Nucleus accumbens (tissue), 56 donors: ENCODE data around the gene AQP4.

Experiments
- DNase-seq, 56 donors: peaks; one replicate each; lab custom pipeline; 2025; lab: John Stamatoyannopoulos, UW

The AQP4 gene, protein sequence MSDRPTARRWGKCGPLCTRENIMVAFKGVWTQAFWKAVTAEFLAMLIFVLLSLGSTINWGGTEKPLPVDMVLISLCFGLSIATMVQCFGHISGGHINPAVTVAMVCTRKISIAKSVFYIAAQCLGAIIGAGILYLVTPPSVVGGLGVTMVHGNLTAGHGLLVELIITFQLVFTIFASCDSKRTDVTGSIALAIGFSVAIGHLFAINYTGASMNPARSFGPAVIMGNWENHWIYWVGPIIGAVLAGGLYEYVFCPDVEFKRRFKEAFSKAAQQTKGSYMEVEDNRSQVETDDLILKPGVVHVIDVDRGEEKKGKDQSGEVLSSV

DNA sequence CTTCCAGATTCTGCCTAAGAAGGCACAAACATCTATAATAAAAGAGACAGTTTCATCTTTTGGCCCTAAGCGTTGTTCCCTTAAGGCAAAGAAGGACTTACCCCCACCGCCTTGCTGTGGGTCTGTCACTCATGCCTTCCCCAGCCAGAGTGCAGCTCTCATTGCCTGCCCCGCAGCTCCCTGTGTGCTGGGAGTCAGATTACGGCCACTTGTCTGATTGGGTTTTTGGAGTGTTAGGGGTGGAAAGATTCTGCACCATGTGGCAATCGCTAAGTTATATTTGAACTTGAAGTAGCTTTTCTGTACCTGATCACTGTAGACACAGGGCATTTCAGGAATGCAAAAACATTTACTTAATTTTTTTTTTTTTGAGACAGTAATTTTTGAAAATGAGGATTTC is at the start of gene AQP4:
TSS of gene AQP4 (minus strand) at position 151 of the 400 bp plus-strand sequence. CDS start at position 133, 18 bp downstream.
- peak in 15 of 56 donors; percentile 2 to 40 (median 9) for DNase-seq

DNA sequence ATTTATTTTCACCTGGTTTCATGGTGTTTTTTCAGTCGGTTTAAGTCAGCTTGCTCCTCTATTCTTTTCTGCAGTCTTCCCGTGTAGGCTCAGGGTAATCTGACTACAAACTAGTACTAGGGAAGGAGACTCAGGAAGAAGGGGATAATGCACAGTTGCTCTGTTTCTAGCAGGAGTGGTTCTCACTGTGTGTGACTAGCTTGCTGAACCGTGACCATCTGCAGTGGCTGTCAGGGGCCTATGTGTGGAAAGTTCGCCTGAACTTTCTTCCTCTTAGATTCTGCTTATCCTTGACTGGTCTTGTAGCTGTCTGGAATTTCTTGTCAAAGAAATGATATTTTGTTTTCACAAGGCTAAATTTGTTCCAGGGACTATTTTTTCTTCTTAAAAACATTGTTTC is 46.3 kb upstream of the AQP4 start:
- no peak for DNase-seq

DNA sequence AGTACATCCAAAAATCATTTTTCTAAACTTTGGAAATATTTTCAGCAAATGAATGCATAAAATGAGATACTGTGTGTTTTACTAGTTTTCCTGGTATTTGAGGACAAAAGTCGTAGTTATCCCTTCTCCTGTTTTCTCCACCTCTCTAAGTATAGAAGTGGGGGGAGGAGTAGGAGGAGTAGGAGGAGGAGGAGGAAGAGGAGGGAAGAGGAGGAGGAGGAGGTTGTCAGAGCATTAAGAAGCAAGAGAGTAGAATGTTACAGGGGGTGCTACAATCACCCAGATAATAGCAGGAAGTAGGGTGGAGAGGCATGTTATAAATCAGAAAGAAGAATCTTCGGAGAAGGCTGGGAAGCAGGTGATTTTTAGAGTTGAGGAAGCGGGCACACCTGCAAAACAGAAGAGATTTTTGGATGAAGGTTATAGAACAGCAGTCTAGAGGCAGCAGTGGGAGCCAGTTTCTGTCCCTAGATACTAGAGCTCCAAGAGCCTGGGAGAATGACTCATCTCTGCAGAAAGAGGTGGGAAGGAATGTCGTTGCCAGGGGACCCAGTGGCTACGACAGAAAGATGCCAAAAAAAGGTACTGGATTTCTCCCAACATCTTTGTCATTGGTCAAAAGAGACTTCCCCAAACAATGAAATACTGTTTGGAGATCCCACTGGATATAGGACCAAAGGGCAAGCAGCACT is 44.2 kb upstream of the AQP4 start:
- DNase-seq = peak in 41 of 56 donors; percentile 1 to 71 (median 26)

DNA sequence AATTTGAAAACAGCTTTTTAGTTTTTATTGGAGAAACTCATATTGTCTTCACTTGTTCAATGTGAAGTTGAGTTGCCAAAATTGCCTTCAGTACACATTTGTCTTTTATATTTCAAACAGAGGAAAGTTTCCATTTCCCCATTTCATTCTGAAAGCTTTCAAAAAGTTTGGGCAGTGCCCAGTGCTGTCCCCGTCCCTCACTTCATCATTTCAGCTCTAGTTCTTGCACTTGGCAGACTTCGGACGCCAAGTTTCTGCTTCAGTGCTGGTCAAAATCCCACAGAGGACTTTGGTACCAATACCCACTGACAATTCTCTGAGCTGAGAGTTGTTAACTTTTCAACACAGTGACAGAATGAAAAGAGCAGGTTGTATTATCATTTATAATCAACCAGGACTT is 43.4 kb upstream of the AQP4 start:
- DNase-seq = peak in 29 of 56 donors; percentile 3 to 71 (median 17)

DNA sequence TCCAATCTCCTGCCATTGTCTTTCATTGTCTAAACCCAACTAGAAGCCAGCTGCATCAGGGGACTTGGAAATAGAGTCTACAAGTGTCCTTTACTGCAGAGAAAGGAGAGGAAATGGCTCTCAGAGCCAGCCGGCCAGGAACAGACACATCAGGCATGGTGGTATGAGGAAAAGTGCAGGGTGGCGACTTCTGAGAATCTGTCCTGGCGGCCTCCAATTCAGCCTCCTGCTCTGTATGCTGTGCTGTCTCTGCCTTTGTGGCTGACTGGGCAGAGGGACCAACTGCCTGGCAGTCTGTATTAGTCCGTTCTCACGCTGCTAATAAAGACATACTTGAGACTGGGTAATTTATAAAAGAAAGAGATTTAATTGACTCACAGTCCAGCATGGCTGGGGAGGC is 36.8 kb upstream of the AQP4 start:
- DNase-seq = peak in 46 of 56 donors; percentile 4 to 87 (median 38)

DNA sequence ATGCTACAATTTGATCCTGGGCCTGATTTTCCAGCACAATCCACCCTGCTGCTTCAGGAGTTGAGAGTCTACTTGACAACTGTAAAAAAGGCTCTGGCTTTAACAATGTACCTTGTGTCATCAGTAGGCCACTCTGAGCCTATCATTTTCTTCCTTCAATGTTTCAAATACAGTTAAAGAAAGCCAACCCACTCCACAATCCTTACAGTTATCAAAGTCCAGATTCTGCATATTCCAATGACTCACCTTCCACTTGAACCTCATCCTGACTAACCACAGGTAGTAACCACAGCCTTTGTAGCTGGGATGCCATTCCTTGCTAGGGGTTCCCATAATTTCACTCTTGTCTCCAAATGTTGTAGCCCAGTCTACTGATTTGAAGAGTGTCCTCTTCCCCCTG is 35.5 kb upstream of the AQP4 start:
- no peak for DNase-seq

DNA sequence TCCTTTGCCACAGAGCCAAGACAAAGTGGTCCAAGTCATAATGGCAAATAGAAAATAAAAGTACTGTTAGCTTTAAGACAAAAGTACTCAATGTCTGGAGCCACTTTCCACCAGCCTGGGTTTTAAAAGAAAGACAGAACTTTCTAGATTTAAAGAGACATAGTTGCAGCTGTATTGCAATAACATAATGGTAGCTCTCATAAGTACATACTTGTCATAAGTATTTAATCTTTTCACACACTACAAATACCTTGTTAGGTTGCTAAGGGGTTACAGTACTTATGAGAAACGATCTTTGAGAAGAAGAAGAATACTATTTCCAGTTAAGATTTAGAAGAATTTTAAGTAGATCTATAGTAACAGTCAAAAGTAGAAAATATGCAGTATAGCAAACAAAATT is 28.9 kb upstream of the AQP4 start:
- DNase-seq = no peak

DNA sequence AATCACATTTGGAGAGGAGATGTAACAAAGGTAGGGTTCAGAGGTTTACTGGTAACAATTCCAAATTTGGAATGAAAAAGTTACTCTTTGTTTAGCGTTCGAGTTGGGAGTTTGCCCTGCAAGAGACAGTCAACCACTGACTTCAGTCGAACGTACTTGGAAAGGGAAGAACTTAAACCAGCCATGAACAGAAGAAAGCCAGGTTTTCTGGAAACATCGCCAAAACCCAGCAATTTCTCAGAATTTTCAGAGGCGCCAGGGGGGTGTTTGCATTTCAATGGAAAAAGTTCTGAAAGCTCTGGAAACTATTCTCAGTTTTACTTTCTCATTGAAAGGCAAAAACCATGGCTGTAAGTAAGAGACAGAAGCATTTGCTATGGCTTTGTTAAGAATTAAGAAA is 28.5 kb upstream of the AQP4 start:
- peak in 28 of 56 donors; percentile 2 to 69 (median 21) for DNase-seq

DNA sequence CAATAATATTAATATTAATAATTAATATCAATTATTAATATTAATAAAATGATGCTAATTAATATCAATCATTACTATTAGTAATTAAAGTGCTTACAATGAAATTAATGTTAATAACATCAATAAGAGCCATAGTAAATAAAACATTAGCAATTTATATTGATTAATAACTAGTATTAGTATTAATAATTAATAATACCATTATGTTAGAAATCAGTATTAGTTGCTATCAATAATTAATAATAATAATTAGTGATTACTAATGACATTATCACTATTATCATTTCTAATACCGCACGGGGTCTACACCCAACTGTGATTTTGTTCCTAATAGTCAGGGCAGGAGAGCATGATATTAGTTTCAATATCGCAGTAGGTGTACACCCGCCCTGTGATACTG is 22.8 kb upstream of the AQP4 start:
- DNase-seq = no peak

DNA sequence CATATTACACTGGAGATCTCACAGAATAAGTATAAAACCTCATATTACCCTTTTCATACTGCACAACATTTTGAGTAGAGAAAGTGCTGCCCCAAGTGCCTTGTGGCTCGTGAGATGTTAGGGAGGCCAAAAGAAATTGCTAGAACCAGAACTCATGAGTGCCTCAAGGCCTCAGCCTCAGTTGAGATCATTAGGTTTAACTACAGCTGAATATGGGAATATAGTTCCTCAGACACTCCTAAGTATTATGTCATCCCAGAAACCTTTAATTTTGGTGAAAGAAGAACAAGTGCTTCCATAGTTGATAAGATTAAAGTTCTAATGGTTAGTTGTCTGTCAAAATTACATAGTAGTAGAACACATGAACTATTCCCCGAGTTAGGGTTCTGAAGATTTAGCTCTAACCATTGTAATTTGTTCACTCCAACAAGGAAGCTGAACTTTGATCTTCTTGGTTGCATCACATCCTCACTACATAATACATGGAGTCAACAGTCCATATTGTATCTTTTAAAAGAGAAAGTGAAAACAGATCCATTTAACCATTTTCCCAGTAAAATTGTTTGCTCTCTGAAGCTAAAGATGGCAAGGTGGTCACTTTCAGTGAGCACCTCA is 9.6 kb upstream of the AQP4 start:
- DNase-seq = no peak

DNA sequence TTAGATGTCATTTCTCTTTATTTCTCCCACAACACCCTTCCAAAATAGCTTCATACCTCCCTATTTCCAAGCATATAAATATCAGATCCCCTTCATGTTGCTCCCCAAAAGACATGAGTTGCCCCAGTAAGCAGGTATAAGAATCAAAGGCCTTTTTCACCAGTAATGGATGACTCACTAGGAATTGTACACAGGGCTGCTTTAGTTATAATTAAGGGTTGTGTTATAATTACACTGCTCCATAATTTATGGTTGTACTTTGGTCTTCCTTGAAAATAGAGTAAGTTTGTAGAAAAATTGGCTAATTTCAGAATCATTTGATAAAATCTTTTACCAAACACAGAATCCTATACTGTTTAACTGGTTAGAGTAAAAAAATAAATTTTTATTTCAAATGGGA is 8.8 kb upstream of the AQP4 start:
- DNase-seq = no peak

DNA sequence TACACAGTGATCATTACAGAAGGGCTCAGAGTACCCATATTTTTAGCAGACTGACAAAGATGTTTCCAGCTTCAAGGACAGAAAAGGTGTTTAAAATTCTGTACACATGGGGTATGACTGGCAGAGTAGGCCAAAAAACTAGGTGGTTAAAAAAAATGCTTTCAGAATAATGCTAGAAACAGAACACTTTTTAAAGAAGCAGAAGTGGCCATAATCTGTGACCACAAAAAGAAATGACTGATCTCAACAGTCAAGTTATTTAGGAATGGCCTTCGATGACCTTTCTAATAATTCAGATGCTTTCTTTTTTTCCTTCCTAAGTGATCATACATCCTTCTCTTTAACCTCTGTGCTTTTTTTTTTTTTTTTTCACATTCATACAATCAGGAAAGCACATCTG is 4.1 kb upstream of the AQP4 start:
- no peak for DNase-seq

DNA sequence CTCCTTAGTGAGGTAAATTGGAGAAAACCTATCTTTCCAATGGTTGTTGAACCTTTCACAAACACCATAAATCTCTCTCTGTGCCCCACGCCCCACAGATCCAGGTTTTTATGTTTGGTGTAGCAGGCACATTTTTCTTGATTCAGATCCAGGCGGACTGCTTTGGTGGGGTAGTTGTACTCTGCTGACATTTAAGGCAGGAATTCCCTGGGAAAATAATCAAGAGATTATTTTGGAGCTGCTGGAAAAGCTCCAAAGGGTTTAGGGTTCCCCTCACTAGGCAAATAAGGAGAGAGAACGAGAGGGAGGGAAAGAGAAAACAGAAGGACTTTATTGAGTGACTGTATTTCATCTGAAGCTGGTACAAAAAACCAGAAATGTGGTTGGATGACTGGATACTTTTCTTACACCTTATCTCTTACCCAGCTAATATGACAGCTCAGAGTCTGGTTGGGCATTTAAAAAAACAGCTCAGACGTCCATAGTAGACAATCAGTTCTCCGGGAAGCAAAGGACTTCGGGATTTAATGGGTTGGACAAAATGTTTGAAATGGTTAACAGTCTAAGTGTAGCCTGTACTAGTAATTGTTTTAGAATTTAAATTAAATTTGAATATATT is 3.6 kb upstream of the AQP4 start:
- no peak for DNase-seq

DNA sequence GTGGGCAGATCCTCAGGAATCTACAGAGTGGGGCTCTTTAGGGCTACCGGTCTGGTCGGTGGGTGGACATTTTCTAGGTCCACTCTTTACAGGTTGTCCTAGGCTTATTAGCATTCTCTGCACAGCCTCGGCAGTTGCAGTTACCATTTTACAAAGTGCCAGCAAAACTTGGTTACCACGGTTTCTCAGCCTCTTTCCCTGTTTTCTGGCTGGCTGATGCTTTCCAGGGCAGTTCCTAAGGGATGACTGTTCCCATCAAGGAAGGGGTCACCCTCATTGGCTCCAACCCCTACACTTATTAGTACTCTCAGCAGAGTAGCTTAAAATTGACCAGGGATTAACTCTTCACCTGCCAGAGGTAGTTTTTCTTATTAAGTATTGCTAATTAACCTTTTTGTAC is 2.0 kb upstream of the AQP4 start:
- peak in 33 of 56 donors; percentile 4 to 80 (median 26) for DNase-seq

DNA sequence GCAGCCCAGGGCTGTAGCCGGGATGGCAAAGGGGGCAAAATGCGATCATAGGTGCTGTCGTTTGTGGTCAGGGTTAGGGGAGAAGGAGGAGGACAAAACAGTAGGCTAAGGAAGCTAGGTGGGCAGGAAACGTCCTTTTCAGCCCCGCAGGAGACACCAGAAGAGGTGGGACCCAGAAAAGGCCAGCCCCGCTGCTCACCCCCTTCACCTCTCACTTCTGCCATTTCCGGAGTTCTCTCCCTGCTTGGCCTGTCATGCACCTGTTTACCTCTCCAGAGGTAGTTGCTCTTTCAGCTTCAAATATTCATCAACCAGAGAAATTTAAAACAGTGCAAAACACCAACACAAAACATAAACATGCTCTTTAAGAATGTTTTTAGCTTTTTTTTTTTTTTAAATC is 849 bp downstream of the AQP4 start:
- no peak for DNase-seq

DNA sequence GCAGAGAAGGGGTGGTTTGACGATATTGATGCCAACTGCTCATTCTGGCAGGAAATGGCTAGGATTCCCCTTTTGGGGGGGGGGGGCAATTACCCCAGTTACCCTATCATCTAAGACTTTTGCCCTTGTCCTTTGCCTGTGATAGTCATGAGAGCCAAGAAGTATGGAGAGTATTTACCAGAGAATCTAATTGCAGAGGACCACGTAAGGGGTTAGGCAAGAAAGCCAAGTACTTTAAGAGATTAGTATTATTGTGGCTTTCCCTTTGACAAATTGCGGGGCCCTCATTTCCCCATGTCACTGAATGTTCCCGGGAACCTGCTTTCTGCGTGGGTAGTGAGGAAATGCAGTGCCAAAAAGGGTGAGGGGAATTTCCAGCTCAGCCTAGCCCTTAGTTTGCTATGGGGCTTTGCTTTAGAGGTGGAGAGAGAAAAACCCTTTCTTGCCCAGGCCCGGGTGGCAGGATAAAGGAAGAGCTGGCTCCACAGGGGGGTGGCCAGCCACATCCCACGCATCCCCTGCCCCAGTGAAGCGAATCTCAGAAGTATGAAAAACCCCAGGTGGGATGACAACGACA is 1.5 kb downstream of the AQP4 start:
- peak in 17 of 56 donors; percentile 5 to 50 (median 20) for DNase-seq

DNA sequence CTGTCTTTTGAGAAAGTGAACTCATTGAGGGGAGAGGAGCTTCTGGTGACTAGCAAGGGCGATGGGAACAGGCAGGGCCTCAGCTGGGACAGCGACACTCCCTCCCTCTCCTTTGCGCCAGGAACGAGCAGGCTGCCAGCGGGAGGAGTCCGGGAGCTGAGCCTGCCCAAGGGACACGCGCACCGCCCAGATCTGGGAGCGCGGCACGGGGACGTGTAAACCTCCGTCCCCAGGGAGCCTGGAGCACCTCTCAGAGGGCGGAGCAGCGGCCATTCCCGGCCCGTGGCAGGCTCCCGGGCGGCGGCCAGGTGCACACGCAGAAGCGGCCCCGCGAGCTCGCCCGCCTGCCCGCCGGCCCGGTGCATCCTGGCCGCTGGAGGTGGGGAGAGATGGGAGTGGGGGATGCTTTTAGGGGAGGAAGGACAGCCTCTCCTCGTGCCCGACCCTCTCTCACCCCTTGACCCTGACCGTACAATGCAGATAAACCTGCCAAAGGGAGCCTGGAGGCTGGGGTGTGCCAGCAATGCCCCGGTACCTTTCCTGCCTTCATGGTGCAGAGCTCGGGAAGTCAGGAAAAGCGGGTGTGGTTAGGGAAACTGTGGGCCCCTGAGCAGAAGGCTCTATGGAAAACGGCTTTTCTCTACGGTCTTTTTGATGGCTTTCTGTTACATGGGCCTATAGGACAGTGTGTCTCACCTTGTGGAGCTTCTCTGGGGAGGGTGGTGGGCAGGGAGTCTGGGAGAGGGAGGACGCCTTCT is 2.2 kb downstream of the AQP4 start:
- DNase-seq = peak in 53 of 56 donors; percentile 7 to 87 (median 60)

DNA sequence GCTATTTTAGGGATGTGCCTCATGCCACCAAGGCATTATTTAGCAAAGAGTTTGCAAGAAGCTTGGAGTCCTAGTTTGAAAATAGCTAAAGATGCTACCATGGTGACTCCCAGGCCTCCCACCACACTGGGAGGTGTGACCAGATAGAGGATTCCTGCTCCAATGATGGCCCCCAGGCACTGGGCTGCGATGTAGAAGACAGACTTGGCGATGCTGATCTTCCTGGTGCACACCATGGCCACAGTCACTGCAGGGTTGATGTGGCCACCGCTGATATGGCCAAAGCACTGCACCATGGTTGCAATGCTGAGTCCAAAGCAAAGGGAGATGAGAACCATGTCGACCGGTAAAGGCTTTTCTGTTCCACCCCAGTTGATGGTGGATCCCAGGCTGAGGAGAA is 3.4 kb downstream of the AQP4 start:
- no peak for DNase-seq

DNA sequence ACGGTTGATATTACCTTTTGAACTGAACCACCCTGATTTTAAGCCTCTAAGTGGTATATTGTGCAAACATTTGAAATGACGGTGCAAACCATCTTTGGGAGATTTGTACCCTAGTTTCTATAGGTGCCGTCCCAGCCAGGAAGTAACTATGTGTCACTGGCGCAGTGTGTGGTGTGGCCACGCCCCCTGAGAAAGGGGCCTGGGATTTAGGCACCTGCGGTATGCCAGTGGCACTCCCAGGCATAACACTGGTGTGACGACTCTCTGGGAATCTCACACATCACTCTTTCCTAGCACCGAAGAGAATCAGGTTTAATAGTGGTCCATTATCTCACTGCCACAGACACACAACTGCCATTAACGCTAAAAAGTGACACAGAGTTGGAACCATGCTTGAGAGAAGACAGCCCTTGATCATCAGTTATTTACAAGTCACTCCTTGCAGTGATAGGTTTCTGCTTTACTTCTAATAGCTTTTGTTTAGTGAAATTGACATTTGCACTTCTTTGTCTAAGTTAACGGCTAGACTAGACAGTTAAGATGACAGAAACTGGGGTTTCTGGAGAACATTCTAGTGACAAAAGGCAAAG is 11.1 kb downstream of the AQP4 start:
- no peak for DNase-seq

DNA sequence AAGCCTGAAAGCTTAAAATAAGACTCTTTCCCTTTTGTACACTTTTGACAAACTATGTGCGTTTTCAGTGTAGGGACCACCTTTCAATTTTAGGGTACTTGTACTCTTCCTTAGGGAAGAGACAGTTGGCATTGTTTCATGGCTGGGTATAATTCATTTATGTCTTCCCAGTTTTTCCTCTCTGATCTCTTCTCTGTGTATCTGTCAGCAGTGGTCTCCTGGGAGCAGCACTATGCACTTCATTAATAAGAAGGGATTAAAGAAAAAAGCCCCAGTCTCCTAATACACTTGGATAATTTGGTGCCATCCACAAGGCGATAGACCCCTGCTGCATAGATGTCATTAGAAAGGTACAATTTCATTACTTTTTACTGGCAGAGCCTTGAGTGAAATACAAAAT is 12.1 kb downstream of the AQP4 start:
- DNase-seq = no peak
